Neural progenitor cell (in vitro differentiated cells): ENCODE measurements around the gene CRK.

Source experiments
- EZH2 ChIP-seq: fragments of 200-600 bp; sonication (generic); IDR thresholded peaks from 2 replicates; pipeline ENCODE4 v1.6.1; 2017; ENCODE audit warnings: antibody characterized with exemption, mild to moderate bottlenecking, moderate library complexity
- EZH2phosphoT487 ChIP-seq: fragments of 200-600 bp; sonication (generic); IDR thresholded peaks from 2 replicates; pipeline ENCODE4 v1.6.1; 2017; ENCODE audit warnings: antibody characterized with exemption
- TF ChIP-seq, protein P1 (sequence below): fragments of 200-600 bp; sonication (generic); IDR thresholded peaks from 2 replicates; pipeline ENCODE4 v1.5.1; 2017; ENCODE audit warnings: antibody characterized with exemption, mild to moderate bottlenecking

DNA sequence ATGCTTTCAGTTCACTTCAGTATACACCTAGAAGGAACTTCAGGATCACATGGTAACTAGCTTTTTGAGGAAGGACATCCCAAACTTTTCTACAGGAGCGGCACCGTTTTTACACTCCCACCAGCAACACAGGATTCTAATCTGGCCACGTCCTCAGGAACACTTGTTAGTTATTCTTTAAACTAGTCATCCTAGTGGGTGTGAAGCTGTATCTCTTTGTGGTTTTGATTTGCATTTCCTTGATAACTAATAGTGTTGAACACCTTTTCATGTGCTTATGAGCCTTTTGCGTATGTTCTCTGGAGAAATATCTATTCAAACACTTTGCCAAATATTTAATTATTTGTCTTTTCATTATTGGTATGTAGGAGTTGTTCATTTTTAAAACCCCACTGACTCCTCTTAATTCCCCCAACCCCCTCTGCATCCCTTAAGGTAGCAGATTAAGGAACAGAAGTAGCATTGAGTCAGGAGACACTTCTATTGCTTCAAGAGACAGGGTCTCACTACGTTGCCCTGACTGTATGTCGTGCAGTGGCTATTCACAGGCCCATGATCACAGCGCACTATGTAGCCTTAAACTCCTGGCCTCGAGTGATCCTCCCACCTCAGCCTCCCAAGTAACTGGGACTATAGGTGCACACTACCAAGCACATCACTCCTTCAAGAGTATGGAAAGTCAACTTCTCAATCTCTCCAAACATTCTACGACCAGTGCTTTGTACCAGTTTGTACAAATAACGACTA is 81.4 kb downstream of the CRK start:
- TF ChIP-seq, protein P1, sequence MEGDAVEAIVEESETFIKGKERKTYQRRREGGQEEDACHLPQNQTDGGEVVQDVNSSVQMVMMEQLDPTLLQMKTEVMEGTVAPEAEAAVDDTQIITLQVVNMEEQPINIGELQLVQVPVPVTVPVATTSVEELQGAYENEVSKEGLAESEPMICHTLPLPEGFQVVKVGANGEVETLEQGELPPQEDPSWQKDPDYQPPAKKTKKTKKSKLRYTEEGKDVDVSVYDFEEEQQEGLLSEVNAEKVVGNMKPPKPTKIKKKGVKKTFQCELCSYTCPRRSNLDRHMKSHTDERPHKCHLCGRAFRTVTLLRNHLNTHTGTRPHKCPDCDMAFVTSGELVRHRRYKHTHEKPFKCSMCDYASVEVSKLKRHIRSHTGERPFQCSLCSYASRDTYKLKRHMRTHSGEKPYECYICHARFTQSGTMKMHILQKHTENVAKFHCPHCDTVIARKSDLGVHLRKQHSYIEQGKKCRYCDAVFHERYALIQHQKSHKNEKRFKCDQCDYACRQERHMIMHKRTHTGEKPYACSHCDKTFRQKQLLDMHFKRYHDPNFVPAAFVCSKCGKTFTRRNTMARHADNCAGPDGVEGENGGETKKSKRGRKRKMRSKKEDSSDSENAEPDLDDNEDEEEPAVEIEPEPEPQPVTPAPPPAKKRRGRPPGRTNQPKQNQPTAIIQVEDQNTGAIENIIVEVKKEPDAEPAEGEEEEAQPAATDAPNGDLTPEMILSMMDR: no peak
- TF ChIP-seq EZH2phosphoT487: no peak
- TF ChIP-seq EZH2: no peak
